Loucy (cell line): Measurements from ENCODE around the gene CTNNA2.

ENCODE experiments used
- H2AFZ ChIP-seq: fragments of 200-600 bp; sonication (generic); 2 replicates; pipeline ENCODE4 v1.6.0; 2016; ENCODE audit warnings: antibody characterized with exemption, mild to moderate bottlenecking, low read length, moderate library complexity
- H3F3A ChIP-seq: fragments of 200-600 bp; 2 replicates; pipeline ENCODE4 v1.6.0; 2016; ENCODE audit warnings: antibody characterized with exemption, low read depth, mild to moderate bottlenecking
- H3K27me3 ChIP-seq: fragments of 200-600 bp; sonication (generic); 2 replicates; pipeline ENCODE4 v1.6.1; 2014; ENCODE audit warnings: low read length, mild to moderate bottlenecking; ENCODE audit not compliant: insufficient read depth, poor library complexity, severe bottlenecking
- H3K36me3 ChIP-seq: fragments of 200-600 bp; sonication (generic); 2 replicates; pipeline ENCODE4 v1.6.1; 2016; ENCODE audit warnings: low read length; ENCODE audit not compliant: insufficient read depth
- H3K4me1 ChIP-seq: fragments of 200-600 bp; sonication (generic); 2 replicates; pipeline ENCODE4 v1.5.1; 2014; ENCODE audit warnings: low read length, mild to moderate bottlenecking; ENCODE audit not compliant: insufficient read depth, poor library complexity, severe bottlenecking
- H3K4me2 ChIP-seq: fragments of 200-600 bp; sonication (generic); 2 replicates; pipeline ENCODE4 v1.6.0; 2014; ENCODE audit warnings: antibody characterized with exemption, low read length, low read depth, mild to moderate bottlenecking; ENCODE audit not compliant: poor library complexity, severe bottlenecking
- H3K4me3 ChIP-seq: fragments of 200-600 bp; sonication (generic); 2 replicates; pipeline ENCODE4 v1.5.1; 2014; ENCODE audit warnings: low read length, mild to moderate bottlenecking, mixed read lengths; ENCODE audit not compliant: poor library complexity, severe bottlenecking
- H3K79me2 ChIP-seq: fragments of 200-600 bp; sonication (generic); 2 replicates; pipeline ENCODE4 v1.6.1; 2014; ENCODE audit warnings: low read length; ENCODE audit not compliant: insufficient read depth
- H3K9ac ChIP-seq: fragments of 200-600 bp; sonication (generic); 2 replicates; pipeline ENCODE4 v1.6.0; 2014; ENCODE audit warnings: mild to moderate bottlenecking, low read depth, low read length, moderate library complexity; ENCODE audit not compliant: poor library complexity, severe bottlenecking
- H3K9me2 ChIP-seq: fragments of 200-600 bp; sonication (generic); replicated peaks from 2 replicates; pipeline ENCODE4 v1.6.1; 2016; ENCODE audit warnings: low read depth, low read length, mixed read lengths
- H3K9me3 ChIP-seq: fragments of 200-600 bp; sonication (generic); 2 replicates; pipeline ENCODE4 v1.6.1; 2014; ENCODE audit warnings: mild to moderate bottlenecking, antibody characterized with exemption, low read length, low read depth; ENCODE audit not compliant: insufficient read depth
- H4K20me1 ChIP-seq: fragments of 200-600 bp; sonication (generic); 2 replicates; pipeline ENCODE4 v1.6.0; 2014; ENCODE audit warnings: antibody characterized with exemption, low read length, mild to moderate bottlenecking; ENCODE audit not compliant: insufficient read depth, poor library complexity, severe bottlenecking
- CTCF ChIP-seq: fragments of 200-600 bp; sonication (generic); conservative IDR thresholded peaks from 2 replicates; pipeline ENCODE4 v1.5.1; 2014; ENCODE audit warnings: mild to moderate bottlenecking, antibody characterized with exemption, low read length
- EZH2phosphoT487 ChIP-seq: fragments of 200-600 bp; IDR thresholded peaks from 2 replicates; pipeline ENCODE4 v1.6.1; 2018; ENCODE audit warnings: antibody characterized with exemption, mild to moderate bottlenecking, moderate library complexity, borderline replicate concordance

CTNNA2 gene

GRCh38 chr2:79947751-79948150 lies 434.9 kb downstream of the CTNNA2 start:
- Histone ChIP-seq H3K79me2 (no peaks in the 10 kb centered on the region), H3K9me3 (no peaks in the 10 kb centered on the region), H4K20me1 (no peaks in the 10 kb centered on the region), H3K9ac (no peak overlapping the region), H3K4me3 (no peak overlapping the region), H3K4me1 (no peaks in the 10 kb centered on the region), H3F3A (no peaks in the 10 kb centered on the region), H3K9me2 (no peaks in the 10 kb centered on the region), H3K27me3 (no peaks in the 10 kb centered on the region), H3K4me2 (no peak overlapping the region), H3K36me3 (no peaks in the 10 kb centered on the region), H2AFZ (no peak overlapping the region)
- TF ChIP-seq CTCF = no peak
- TF ChIP-seq EZH2phosphoT487 = no peak

GRCh38 chr2:79950526-79950925 lies 437.7 kb downstream of the CTNNA2 start:
- H3K9me2 ChIP-seq = no peaks in the 10 kb centered on the region
- H4K20me1 ChIP-seq = no peaks in the 10 kb centered on the region
- H3F3A ChIP-seq = no peaks in the 10 kb centered on the region
- H3K9ac ChIP-seq = no peak overlapping the region
- no peak overlapping the region for H2AFZ ChIP-seq
- H3K79me2 ChIP-seq = no peaks in the 10 kb centered on the region
- no peak overlapping the region for H3K4me2 ChIP-seq
- H3K27me3 ChIP-seq = no peaks in the 10 kb centered on the region
- no peak for TF ChIP-seq CTCF
- no peak for TF ChIP-seq EZH2phosphoT487
- no peak overlapping the region for H3K4me3 ChIP-seq
- no peaks in the 10 kb centered on the region for H3K9me3 ChIP-seq
- no peaks in the 10 kb centered on the region for H3K36me3 ChIP-seq
- H3K4me1 ChIP-seq = no peaks in the 10 kb centered on the region

GRCh38 chr2:79952616-79953015 lies 439.8 kb downstream of the CTNNA2 start:
- Histone ChIP-seq H3K4me3 (no peak overlapping the region), H3K4me2 (no peak overlapping the region), H3K9me2 (no peaks in the 10 kb centered on the region), H3K4me1 (no peaks in the 10 kb centered on the region), H2AFZ (no peak overlapping the region), H4K20me1 (no peaks in the 10 kb centered on the region), H3K27me3 (no peaks in the 10 kb centered on the region), H3K9ac (no peak overlapping the region), H3K9me3 (no peaks in the 10 kb centered on the region), H3K79me2 (no peaks in the 10 kb centered on the region), H3K36me3 (no peaks in the 10 kb centered on the region), H3F3A (no peaks in the 10 kb centered on the region)
- no peak for TF ChIP-seq EZH2phosphoT487
- TF ChIP-seq CTCF = no peak
